Smooth muscle cell (in vitro differentiated cells): Measurements from ENCODE around the gene RNF151. TPM values are rescaled to one million over a fixed set of nuclear protein-coding genes. Genes with fewer than 3 reads are reported as not detected.
"Not testable (repeated sequence)": the region's sequence is repeated elsewhere in the genome, so short reads cannot be mapped to it uniquely, and the experiment has no call there.

Experiments
- DNase-seq: peaks from one replicate; lab custom pipeline; 2025; ENCODE audit not compliant: unreplicated experiment; lab: John Stamatoyannopoulos, UW
- H2AFZ ChIP-seq: fragments of 200-600 bp; sonication (generic); 2 replicates; pipeline ENCODE4 v1.6.0; 2016; ENCODE audit warnings: antibody characterized with exemption, low read depth, mild to moderate bottlenecking
- H3F3A ChIP-seq: fragments of 200-600 bp; sonication (generic); 2 replicates; pipeline ENCODE4 v1.6.0; 2017; ENCODE audit warnings: antibody characterized with exemption, low read depth
- H3K27ac ChIP-seq: fragments of 200-600 bp; sonication (generic); 2 replicates; pipeline ENCODE4 v1.5.1; 2016; ENCODE audit warnings: low read depth, mild to moderate bottlenecking
- H3K27me3 ChIP-seq: fragments of 200-600 bp; sonication (generic); 2 replicates; pipeline ENCODE4 v1.6.1; 2016; ENCODE audit warnings: low read depth, mild to moderate bottlenecking
- H3K36me3 ChIP-seq: fragments of 200-600 bp; sonication (generic); 2 replicates; pipeline ENCODE4 v1.5.1; 2016; ENCODE audit warnings: low read depth
- H3K4me1 ChIP-seq: fragments of 200-600 bp; sonication (generic); 2 replicates; pipeline ENCODE4 v1.5.1; 2016; ENCODE audit warnings: low read depth
- H3K4me2 ChIP-seq: fragments of 200-600 bp; sonication (generic); 2 replicates; pipeline ENCODE4 v1.6.0; 2016; ENCODE audit warnings: mild to moderate bottlenecking
- H3K4me3 ChIP-seq: fragments of 200-600 bp; sonication (generic); 2 replicates; pipeline ENCODE4 v1.5.1; 2016; ENCODE audit warnings: mild to moderate bottlenecking
- H3K79me2 ChIP-seq: fragments of 200-600 bp; sonication (generic); 2 replicates; pipeline ENCODE4 v1.6.0; 2016; ENCODE audit warnings: low read depth, mild to moderate bottlenecking
- H3K9ac ChIP-seq: fragments of 200-600 bp; sonication (generic); 2 replicates; pipeline ENCODE4 v1.6.0; 2016; ENCODE audit warnings: low read depth
- H3K9me3 ChIP-seq: fragments of 200-600 bp; sonication (generic); replicated peaks from 2 replicates; pipeline ENCODE4 v1.5.1; 2016; ENCODE audit warnings: low read depth
- H4K20me1 ChIP-seq: fragments of 200-600 bp; sonication (generic); 2 replicates; pipeline ENCODE4 v1.6.0; 2016; ENCODE audit warnings: low read depth
- CTCF ChIP-seq: fragments of 200-600 bp; sonication (generic); IDR thresholded peaks from 2 replicates; pipeline ENCODE4 v1.5.1; 2017; ENCODE audit warnings: borderline replicate concordance, mild to moderate bottlenecking, antibody characterized with exemption; ENCODE audit not compliant: insufficient read depth, poor library complexity, severe bottlenecking
- WGBS: methylation state at CpG from one replicate; pipeline ENCODE4 v1.1.7; 2016; ENCODE audit warnings: low lambda C conversion rate; 5-methylcytosine and 5-hydroxymethylcytosine counted together
- polyA plus RNA-seq: library from polyadenylated mRNA; unstranded; fragments of >200 nt; fragmentation: Nextera tagmentation; extraction: Ambion mirVana; gene quantifications from 2 replicates; pipeline ENCODE4 v1.2.1, GENCODE V29; 2016
- total RNA-seq: library from RNA; depleted of rRNA; stranded (reverse); fragments of >200 nt; gene quantifications from 2 replicates; pipeline ENCODE4 v1.2.3, GENCODE V29; 2014

RNF151 gene
- total and polyA plus RNA-seq, 2 experiments from 2014 or later: not detected

DNA sequence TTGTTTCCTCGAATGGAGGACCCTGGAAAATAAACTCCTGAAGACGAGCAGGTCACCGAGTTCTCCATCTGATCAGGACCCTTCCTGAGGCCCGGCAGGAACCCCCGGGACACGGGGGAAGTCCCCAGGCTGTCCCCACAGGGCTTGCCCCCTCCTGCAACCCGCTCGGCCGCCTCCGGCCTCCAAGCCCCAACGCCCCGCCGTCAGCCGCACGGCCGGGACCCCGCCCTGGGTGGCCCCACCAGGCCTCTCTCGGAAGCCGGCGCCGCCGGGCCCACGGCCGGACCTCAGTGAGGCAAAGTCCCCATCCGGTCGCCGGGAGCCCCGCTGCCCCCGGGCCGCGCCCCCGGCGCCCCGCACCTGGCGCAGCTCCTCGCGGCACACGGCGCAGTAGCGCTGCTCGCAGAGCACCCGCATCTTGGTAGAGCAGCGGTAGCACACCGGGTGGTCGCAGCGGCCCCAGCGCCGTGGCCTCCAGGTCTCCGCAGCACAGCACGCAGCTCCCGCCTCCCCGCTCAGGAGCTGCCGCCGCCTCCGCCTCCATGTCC, 42.6 kb downstream of the RNF151 start:
- peaks cover 50% of the 10 kb centered on the region for H4K20me1 ChIP-seq
- peak overlapping the region; percentile 90 for H3K4me2 ChIP-seq
- 2% methylated on average over 6 of the region's 55 CpGs for WGBS
- H3K4me1 ChIP-seq: peaks cover 23% of the 10 kb centered on the region
- H3K36me3 ChIP-seq: no peaks in the 10 kb centered on the region
- no peak overlapping the region for H2AFZ ChIP-seq
- no peaks in the 10 kb centered on the region for H3F3A ChIP-seq
- no peaks in the 10 kb centered on the region for H3K27me3 ChIP-seq
- H3K4me3 ChIP-seq: peak overlapping the region; percentile 98
- DNase-seq: no peak
- peak overlapping the region; percentile 79 for H3K27ac ChIP-seq
- no peaks in the 10 kb centered on the region for H3K9me3 ChIP-seq
- peaks cover 52% of the 10 kb centered on the region for H3K79me2 ChIP-seq
- H3K9ac ChIP-seq: peak overlapping the region; percentile 88
- no peak for TF ChIP-seq CTCF

DNA sequence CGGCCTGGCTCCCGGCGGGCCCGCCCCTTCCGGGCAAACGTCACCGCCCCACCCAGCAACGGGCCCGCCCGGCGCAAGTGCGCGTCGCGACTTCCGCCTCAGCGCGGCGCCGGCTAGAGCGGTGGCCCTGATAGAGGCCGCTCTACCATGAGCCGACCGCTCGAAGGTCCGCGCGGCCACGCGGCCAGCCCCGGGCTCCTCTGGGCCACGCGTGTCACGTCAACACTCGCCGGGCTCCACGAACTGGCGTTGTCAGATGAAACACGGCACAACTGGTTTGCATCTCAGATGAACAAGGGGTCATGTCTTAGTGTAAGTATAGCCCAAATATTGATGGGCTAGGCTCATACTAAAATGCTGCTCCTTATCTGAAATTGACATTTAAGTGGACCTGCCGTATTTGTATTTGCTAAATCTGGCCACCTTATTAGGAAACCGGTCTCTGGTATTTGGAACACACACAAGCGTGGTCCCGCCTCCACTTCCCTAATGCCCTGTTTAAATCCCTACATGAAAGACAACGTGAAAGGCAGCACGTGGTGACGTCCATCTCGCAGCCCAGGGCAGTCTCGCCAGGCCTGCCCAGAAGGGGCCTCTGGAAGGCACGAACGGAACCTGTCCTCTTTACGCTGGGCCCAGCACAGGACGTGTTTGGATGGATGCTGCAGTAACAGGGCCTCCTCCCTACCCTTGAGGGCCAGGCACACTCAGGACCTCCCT, 43.3 kb downstream of the RNF151 start, which contains the start of gene ZNF598:
Gene ZNF598, minus strand, starts transcription at position 31 of the 720 bp plus-strand sequence.
- DNase-seq: peak; percentile 33
- Histone ChIP-seq H3K36me3 (no peaks in the 10 kb centered on the region), H3F3A (no peaks in the 10 kb centered on the region), H3K27ac (peak within 1 kb of the TSS; percentile 94), H3K27me3 (no peaks in the 10 kb centered on the region), H3K9me3 (no peaks in the 10 kb centered on the region), H3K79me2 (peaks cover 45% of the 10 kb centered on the region), H4K20me1 (peaks cover 43% of the 10 kb centered on the region), H3K9ac (peak within 1 kb of the TSS; percentile 88), H3K4me2 (peak within 1 kb of the TSS; percentile 97), H3K4me3 (peak within 1 kb of the TSS; percentile 98), H2AFZ (peak within 1 kb of the TSS; percentile 97), H3K4me1 (peaks cover 21% of the 10 kb centered on the region)
- no peak for TF ChIP-seq CTCF
- 3% methylated on average over 50 of the region's 52 CpGs for WGBS

DNA sequence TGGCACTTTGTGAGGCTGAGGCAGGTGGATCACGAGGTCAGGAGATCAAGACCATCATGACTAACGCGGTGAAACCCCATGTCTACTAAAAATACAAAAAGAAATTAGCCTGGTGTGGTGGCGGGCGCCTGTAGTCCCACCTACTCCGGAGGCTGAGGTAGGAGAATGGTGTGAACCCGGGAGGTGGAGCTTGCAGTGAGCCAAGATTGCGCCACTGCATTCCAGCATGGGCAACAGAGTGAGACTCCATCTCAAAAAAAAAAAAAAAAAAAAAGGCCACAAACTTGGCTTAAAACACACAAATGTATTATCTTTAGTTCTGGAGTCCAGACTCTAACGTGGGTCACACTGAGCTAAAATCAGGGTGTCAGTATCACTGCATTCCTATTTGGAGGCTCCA, 45.1 kb downstream of the RNF151 start:
- DNase-seq, H3K36me3 ChIP-seq: not testable (repeated sequence)
- WGBS: 89% methylated on average over 9 of the region's 9 CpGs

DNA sequence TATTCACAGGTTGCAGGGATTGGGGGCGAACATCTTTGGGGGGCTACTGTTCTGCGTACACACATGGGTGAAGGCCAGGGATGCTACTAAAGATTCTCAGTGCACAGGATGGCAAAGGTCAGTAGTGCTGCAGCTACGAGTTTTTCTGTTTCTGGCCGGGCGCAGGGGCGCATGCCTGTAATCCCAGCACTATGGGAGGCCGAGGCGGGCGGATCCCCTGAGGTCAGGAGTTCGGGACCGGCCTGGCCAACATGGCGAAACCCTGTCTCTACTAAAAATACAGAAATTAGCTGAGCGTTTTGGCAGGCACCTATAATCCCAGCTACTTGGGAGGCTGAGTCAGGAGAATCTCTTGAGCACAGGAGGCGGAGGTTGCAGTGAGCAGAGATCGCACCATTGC, 46.9 kb downstream of the RNF151 start:
- DNase-seq: no peak
- Histone ChIP-seq H3K4me3 (no peak overlapping the region), H3K9me3 (no peaks in the 10 kb centered on the region), H3K4me1 (peaks cover 10% of the 10 kb centered on the region), H3K4me2 (no peak overlapping the region), H3K27ac (no peak overlapping the region), H3F3A (no peaks in the 10 kb centered on the region), H3K27me3 (no peaks in the 10 kb centered on the region), H3K9ac (no peak overlapping the region), H4K20me1 (peaks cover 8% of the 10 kb centered on the region), H3K79me2 (peaks cover 9% of the 10 kb centered on the region), H3K36me3 (no peaks in the 10 kb centered on the region), H2AFZ (no peak overlapping the region)
- WGBS: 95% methylated on average over 15 of the region's 15 CpGs
- no peak for TF ChIP-seq CTCF

More for the DNA sequence above, 45.1 kb downstream of the RNF151 start:
- H3F3A ChIP-seq, H3K27me3 ChIP-seq, H3K27ac ChIP-seq, H3K9ac ChIP-seq, H3K4me3 ChIP-seq, H3K9me3 ChIP-seq, H2AFZ ChIP-seq, H3K4me2 ChIP-seq: not testable (repeated sequence)
- Histone ChIP-seq H3K4me1 (peaks cover 21% of the 10 kb centered on the region), H4K20me1 (peaks cover 26% of the 10 kb centered on the region), H3K79me2 (peaks cover 27% of the 10 kb centered on the region)
